Mucosa of descending colon (tissue), 3 donors: ENCODE data around the gene DDX11. TPM values are rescaled to one million over a fixed set of nuclear protein-coding genes. Genes with fewer than 3 reads are reported as not detected.
"Not testable (repeated sequence)": the region's sequence is repeated elsewhere in the genome, so short reads cannot be mapped to it uniquely, and the experiment has no call there.

Experiments used
- ATAC-seq: fragments of 200-7000 bp; cut with Tn5 transposase; one replicate; pipeline ENCODE4 v1.9.1; 2020; ENCODE audit warnings: mild to moderate bottlenecking, moderate library complexity
- DNase-seq, 3 donors: peaks; one replicate each; pipeline ENCODE4 v3.0.0-alpha.2; 2020
- H3K36me3 ChIP-seq: fragments of 200-600 bp; one replicate; pipeline ENCODE4 v1.8.0; 2021; ENCODE audit warnings: low read depth, mild to moderate bottlenecking
- H3K4me1 ChIP-seq: fragments of 200-600 bp; one replicate; pipeline ENCODE4 v1.8.0; 2021; ENCODE audit warnings: low read depth, mild to moderate bottlenecking
- H3K4me3 ChIP-seq: fragments of 200-600 bp; one replicate; pipeline ENCODE4 v1.8.0; 2021; ENCODE audit warnings: mild to moderate bottlenecking
- H3K9me3 ChIP-seq: fragments of 200-600 bp; one replicate; pipeline ENCODE4 v1.8.0; 2021; ENCODE audit warnings: mild to moderate bottlenecking
- intact Hi-C, 2 donors: fragments of 100-400 bp; cut with DNase I in 1 of 2; cut with micrococcal nuclease in 1 of 2; formaldehyde crosslinking; loops; one replicate each; pipeline versions ENCODE4 v1.11.0 to v1.11.1; 2022; cut with DNase I, micrococcal nuclease
- total RNA-seq, 3 donors: library from RNA; stranded (reverse); fragmentation: NEBNext Ultra II Directional in 2 of 3; extraction: Animal tissue kit (Norgen Biotek cat#: 25700) in 2 of 3; gene quantifications; one replicate each; pipeline versions ENCODE4 v1.2.1 to v1.2.4, GENCODE V29; 2021 to 2023
- TF ChIP-seq, protein P1 (sequence below): fragments of 200-600 bp; IDR thresholded peaks from one replicate; pipeline ENCODE4 v1.8.0; 2022; ENCODE audit warnings: antibody characterized with exemption, mild to moderate bottlenecking
- donor health status: DM: no; HTN: no; CAD: no; lungs with moderate emphysema.
- donor health status: DM: no; HTN: no; CAD: no.
- donor health status: DM: no; HTN: yes; CAD: no.

DDX11 gene
- total RNA-seq, 3 donors from 2014 or later, result 36.3 to 49.7 (median 37.1) TPM

DNA sequence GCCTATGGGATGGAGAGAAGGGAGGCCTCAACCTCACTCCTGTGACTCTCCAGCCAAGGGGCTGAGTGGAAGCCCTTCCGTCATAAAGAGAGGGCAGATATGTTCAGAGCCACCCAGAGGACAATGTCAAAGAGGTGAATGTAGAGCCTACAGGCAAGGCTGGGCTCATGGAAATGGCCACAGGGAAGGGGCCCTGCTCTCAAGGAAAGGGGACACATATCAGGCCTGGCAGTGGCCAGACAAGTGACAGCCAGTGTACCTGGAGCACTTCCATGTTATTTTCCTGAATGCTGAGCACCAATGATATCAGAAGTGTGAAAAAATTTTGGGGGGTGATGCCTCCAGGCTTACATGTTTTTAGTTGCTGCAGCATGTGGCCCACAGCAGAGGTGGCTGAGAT, 36.6 kb upstream of the DDX11 start:
- H3K4me1 ChIP-seq, result no peaks in the 10 kb centered on the region
- DNase-seq (no peak), ATAC-seq (no peak)
- TF ChIP-seq, protein P1, sequence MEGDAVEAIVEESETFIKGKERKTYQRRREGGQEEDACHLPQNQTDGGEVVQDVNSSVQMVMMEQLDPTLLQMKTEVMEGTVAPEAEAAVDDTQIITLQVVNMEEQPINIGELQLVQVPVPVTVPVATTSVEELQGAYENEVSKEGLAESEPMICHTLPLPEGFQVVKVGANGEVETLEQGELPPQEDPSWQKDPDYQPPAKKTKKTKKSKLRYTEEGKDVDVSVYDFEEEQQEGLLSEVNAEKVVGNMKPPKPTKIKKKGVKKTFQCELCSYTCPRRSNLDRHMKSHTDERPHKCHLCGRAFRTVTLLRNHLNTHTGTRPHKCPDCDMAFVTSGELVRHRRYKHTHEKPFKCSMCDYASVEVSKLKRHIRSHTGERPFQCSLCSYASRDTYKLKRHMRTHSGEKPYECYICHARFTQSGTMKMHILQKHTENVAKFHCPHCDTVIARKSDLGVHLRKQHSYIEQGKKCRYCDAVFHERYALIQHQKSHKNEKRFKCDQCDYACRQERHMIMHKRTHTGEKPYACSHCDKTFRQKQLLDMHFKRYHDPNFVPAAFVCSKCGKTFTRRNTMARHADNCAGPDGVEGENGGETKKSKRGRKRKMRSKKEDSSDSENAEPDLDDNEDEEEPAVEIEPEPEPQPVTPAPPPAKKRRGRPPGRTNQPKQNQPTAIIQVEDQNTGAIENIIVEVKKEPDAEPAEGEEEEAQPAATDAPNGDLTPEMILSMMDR, result no peak
- H3K36me3 ChIP-seq, result no peaks in the 10 kb centered on the region
- no peak overlapping the region for H3K4me3 ChIP-seq
- intact Hi-C loops, result no loop called here
- H3K9me3 ChIP-seq, result no peaks in the 10 kb centered on the region

DNA sequence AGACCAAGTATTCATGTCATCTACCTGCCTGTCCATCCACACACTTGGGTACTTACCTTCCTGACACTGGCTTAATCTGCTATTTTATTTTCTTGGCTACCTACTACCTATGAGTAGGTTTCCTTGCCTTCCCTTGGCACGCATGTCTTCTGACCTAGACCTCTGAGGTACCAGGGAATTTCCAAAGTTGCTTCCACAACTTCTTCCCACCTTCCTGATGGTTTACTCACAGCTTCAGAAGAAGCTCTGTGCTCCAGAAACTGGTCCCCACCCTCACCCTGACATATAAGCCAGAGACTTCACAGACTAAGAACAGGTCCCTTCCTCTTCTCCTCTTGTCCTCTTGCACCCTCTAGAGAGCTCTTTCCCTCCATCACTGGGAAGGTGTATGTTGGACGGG, 35.7 kb upstream of the DDX11 start:
- H3K4me1 ChIP-seq, result no peaks in the 10 kb centered on the region
- ATAC-seq (no peak), DNase-seq (no peak)
- H3K4me3 ChIP-seq, result no peak overlapping the region
- TF ChIP-seq, protein P1, result no peak
- no peaks in the 10 kb centered on the region for H3K9me3 ChIP-seq
- no peaks in the 10 kb centered on the region for H3K36me3 ChIP-seq
- intact Hi-C loops, result no loop called here

DNA sequence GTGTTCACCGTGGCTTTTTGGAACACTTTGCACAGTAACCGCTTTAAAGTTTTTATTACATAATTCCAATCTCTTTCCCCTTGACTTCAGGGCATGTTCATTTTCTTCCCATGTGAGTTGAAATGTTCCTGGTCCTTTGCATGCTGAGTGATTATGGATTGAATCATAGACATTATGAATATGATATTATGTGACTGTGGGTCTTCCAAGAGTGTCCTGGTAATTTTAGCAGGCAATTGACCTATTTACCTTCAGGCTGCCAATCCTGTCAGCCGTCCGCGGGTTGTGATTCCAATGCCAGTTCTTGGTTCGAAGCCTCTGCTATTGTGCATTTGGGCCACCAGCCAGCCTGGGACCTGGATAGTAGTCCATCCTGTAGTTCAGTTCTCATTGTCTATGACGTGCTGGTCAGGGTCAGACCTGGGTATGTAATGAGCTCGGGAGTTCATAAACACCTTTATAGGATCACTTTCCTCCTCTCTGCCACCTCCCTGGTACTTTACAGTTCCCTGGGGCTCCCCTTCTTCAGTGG, 32.6 kb upstream of the DDX11 start:
- DNase-seq, result no peak
- Histone ChIP-seq H3K36me3 (no peaks in the 10 kb centered on the region), H3K9me3 (no peaks in the 10 kb centered on the region), H3K4me3 (no peak overlapping the region), H3K4me1 (no peaks in the 10 kb centered on the region)
- TF ChIP-seq, protein P1, result no peak
- ATAC-seq, result no peak
- intact Hi-C loops, result no loop called here

DNA sequence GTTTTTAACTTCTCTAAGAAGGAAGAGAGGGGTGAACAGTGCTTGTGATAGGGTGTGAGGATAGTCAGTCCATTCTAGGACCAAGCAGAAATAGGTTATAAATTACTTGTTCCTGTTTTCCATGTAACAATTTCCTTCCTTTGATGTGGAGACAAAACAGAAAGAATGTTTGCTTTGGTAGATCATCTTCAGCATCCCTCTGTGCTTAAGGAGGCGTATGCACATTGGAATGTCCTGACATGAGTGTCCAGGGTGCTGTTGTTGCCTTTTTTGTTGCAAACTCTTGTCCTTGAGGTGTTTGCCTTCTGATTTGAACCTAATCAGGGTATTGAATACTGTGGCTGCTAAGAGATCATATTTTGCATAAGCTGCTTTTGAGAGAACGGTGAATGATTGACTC, 23.5 kb upstream of the DDX11 start:
- H3K4me3 ChIP-seq, intact Hi-C loops, DNase-seq, H3K36me3 ChIP-seq, H3K4me1 ChIP-seq, ATAC-seq, H3K9me3 ChIP-seq: not testable (repeated sequence)

DNA sequence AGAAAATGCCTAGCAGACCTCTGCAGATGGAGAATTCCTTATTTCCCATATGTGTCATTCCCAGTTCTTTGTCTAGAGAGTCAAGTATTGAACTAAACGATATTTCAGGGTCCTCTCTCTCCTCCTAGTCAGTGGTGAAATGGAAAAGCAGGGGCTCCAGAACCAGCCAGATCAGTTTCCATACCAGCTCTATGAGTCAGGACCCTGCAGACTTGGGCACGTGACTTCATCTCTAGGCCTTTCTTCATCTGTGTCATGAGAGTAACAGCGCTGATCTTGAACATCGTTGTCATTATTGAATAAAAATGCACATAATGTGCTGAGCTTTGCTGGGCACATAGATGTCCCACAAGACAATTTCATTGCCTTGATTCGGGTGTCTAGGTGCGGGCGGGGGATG, 23.1 kb upstream of the DDX11 start:
- DNase-seq, H3K4me1 ChIP-seq, ATAC-seq, H3K4me3 ChIP-seq, H3K9me3 ChIP-seq, intact Hi-C loops, H3K36me3 ChIP-seq: not testable (repeated sequence)

DNA sequence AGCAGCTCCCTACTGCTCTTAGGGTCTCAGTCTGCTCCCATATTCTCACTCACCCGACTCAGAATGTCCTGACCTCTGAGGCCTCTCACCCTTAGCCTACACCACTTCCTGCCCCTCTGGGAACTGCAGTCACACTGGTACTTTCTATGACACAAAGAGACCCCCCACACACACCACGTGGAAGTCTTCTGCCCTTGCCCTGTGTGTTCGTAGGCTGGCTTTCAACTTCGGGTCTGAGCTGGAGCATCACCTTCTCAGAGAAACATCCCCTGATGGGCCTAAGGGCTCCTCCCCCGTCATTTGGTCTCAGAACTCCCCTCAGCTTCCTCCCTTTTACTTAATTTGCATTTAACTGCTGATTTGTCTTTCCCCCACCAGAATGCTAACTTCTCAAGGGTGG, 22.0 kb upstream of the DDX11 start:
- H3K36me3 ChIP-seq, H3K4me3 ChIP-seq, intact Hi-C loops, H3K4me1 ChIP-seq, ATAC-seq, H3K9me3 ChIP-seq, DNase-seq: not testable (repeated sequence)

DNA sequence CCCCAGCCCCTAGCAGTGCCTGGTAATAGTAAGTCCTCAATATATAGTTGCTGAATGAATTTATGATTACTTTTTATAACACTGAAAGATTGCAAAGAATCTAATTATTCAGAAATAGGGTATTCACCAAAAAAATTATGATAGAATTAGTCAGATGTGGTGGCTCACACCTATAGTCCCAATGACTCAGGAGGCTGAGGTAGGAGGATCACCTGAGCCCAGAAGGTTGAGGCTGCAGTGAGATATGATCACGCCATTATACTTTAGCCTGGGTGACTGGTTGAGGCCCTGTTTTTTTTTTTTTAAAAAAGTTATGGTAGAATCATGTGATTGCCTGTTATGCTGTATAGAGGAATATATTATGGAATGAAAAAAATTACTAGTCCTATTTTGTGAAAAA, 21.5 kb upstream of the DDX11 start:
- H3K9me3 ChIP-seq, intact Hi-C loops, DNase-seq, ATAC-seq, H3K4me3 ChIP-seq, H3K36me3 ChIP-seq, H3K4me1 ChIP-seq: not testable (repeated sequence)

DNA sequence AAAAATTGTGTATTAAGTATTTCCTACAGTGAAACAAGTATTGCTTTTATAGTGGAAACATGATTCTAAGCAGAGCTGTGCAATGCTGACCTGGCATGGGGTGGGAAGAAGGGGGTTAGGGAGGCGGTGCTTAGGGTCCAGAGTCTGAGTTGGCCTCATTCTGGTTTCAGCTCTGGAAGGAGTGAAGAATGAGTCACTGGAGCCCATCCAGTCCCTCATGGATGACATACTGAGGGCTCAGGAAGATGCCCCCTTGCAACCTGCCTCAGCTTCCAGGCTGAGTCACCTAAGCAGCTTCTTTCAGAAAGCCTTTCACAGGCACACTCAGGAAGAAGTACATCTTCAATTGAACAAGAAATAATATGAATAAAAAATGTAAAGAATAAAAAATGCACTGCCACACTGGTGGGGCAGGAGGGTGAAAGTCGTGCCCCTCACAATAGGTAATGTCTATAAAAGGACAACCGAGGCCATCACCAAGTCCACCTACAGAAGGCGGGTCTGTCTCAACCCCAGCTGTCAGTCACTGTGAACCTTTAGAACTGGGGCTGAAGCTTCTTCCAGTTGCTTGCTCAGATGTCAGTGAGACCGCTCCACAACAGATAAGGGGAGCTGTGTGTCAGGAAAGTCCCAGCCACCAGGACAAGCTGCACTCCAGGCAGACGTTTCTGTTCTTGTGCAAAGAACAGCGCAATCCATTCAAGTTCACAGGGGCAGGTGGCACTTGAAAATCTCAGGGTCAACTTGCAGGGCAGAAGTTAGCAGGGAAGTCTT, 20.8 kb upstream of the DDX11 start:
- ATAC-seq, intact Hi-C loops, DNase-seq, H3K4me3 ChIP-seq, H3K36me3 ChIP-seq, H3K9me3 ChIP-seq, H3K4me1 ChIP-seq: not testable (repeated sequence)

DNA sequence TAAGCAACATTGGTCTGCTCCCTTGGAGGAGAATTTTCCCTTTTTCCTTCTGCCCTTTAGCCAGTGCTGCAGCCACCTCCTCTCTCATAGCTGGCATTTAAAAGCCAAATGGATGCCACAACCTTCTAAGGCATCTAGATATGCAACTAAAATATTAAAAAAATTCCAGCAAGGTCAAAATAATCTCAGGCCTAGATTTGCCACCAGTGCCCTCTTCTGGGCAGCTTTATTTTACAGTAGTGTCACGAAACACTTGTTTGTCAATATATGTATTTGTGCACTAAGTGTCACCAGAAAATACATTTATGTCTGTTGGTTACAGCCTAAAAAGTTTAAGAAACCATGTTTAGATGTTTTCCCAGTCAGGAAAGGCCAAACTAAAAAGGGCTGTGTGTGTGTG, 19.7 kb upstream of the DDX11 start:
- H3K4me3 ChIP-seq, H3K9me3 ChIP-seq, ATAC-seq, H3K4me1 ChIP-seq, DNase-seq, intact Hi-C loops, H3K36me3 ChIP-seq: not testable (repeated sequence)
